ENCODE data around the gene GPR21.

DNA sequence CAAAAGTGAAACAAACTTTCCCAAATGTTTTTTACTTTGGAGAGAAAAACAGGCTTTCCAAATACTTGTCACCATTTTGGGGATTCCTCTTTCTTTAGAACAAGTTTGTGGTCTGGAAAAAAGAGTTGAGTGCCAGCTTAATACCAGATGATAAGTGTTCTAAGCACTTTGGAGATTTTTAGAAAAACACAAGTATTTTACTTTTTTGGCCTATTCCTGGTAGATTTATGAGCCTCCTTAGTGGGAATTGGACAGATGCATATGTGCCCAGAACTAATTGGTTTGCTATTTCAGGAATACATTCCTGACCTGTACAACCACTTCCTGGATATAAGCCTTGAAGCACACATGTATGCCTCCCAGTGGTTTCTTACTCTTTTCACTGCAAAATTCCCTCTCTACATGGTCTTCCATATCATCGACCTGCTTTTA is 40.5 kb downstream of the GPR21 start:
- TF ChIP-seq, protein P1, sequence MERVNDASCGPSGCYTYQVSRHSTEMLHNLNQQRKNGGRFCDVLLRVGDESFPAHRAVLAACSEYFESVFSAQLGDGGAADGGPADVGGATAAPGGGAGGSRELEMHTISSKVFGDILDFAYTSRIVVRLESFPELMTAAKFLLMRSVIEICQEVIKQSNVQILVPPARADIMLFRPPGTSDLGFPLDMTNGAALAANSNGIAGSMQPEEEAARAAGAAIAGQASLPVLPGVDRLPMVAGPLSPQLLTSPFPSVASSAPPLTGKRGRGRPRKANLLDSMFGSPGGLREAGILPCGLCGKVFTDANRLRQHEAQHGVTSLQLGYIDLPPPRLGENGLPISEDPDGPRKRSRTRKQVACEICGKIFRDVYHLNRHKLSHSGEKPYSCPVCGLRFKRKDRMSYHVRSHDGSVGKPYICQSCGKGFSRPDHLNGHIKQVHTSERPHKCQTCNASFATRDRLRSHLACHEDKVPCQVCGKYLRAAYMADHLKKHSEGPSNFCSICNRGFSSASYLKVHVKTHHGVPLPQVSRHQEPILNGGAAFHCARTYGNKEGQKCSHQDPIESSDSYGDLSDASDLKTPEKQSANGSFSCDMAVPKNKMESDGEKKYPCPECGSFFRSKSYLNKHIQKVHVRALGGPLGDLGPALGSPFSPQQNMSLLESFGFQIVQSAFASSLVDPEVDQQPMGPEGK (CRISPR knock-in tag; IDR thresholded peaks at IDR 0.05; ENCODE audit: borderline replicate concordance), result no peak
- TF ChIP-seq RARB (CRISPR knock-in tag; IDR thresholded peaks at IDR 0.05) (peak; percentile 43; the same call in 1 of the 2 replicates), GLIS3 (CRISPR knock-in tag; IDR thresholded peaks at IDR 0.05) (no peak), CSDC2 (CRISPR knock-in tag; IDR thresholded peaks at IDR 0.05) (no peak), TCF4 (CRISPR knock-in tag; IDR thresholded peaks at IDR 0.05; ENCODE audit: borderline replicate concordance) (no peak), BACH2 (CRISPR knock-in tag; IDR thresholded peaks at IDR 0.05; ENCODE audit: borderline replicate concordance) (no peak), ARNTL (CRISPR knock-in tag; IDR thresholded peaks at IDR 0.05; ENCODE audit: borderline replicate concordance, low read depth) (no peak), ZFP3 (CRISPR knock-in tag; IDR thresholded peaks at IDR 0.05) (no peak)
- TF ChIP-seq, protein P2, sequence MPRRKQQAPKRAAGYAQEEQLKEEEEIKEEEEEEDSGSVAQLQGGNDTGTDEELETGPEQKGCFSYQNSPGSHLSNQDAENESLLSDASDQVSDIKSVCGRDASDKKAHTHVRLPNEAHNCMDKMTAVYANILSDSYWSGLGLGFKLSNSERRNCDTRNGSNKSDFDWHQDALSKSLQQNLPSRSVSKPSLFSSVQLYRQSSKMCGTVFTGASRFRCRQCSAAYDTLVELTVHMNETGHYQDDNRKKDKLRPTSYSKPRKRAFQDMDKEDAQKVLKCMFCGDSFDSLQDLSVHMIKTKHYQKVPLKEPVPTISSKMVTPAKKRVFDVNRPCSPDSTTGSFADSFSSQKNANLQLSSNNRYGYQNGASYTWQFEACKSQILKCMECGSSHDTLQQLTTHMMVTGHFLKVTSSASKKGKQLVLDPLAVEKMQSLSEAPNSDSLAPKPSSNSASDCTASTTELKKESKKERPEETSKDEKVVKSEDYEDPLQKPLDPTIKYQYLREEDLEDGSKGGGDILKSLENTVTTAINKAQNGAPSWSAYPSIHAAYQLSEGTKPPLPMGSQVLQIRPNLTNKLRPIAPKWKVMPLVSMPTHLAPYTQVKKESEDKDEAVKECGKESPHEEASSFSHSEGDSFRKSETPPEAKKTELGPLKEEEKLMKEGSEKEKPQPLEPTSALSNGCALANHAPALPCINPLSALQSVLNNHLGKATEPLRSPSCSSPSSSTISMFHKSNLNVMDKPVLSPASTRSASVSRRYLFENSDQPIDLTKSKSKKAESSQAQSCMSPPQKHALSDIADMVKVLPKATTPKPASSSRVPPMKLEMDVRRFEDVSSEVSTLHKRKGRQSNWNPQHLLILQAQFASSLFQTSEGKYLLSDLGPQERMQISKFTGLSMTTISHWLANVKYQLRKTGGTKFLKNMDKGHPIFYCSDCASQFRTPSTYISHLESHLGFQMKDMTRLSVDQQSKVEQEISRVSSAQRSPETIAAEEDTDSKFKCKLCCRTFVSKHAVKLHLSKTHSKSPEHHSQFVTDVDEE (CRISPR knock-in tag; IDR thresholded peaks at IDR 0.05), result no peak

Measured in SK-N-SH treated with all-trans-retinoic acid at 6 μM for 48 hours (cell line).